Activated naive CD4-positive, alpha-beta T cell treated with anti-CD3 and anti-CD28 coated beads, Interleukin-2, amount 10 ng/mL, durations not matched to agents 5 hours and 36 hours (primary cell): Measurements from ENCODE around the gene LCN6. TPM values are rescaled to one million over a fixed set of nuclear protein-coding genes. Genes with fewer than 3 reads are reported as not detected.

Source experiments
- microRNA-seq: library from miRNA; unstranded; fragments of <30 nt; microRNA quantifications from one replicate; pipeline ENCODE4 v1.2.0, GENCODE V29; 2022; ENCODE audit warnings: borderline microRNAs expressed, borderline replicate concordance
- total RNA-seq, 2 experiments: library from RNA; stranded (reverse); gene quantifications; one replicate each; pipeline ENCODE4 v1.2.3, GENCODE V29; 2021

The LCN6 gene
- total RNA-seq, result not detected

DNA sequence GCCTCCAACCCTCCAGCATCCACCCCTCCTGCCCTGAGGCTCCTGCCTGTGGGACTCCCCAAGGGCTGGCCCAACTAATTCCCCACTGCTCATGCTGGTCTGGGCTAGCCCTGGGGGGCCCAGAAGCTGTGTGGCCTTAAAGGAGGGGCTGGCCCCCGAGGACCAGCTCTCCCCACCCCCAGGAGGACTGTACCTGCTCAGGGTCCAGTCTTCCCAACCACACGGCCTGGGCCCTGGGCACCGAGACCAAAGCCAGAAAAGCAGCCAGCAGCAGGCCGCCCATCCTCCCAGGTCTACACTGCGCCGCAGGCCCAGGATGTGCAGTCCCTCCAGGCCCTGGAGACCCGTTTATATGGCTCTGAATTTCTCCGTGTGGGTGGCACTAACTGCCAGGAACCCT, at the start of gene LCN6:
Gene LCN6 (minus strand): TSS at position 325 of the 400 bp plus-strand sequence. CDS start 42 bp downstream, at position 283.

GRCh38 chr9:136796238-136796774, 48.0 kb upstream of the LCN6 start, which contains the start of gene CCDC183:
CCDC183 (plus strand) TSS chr9:136796338; CDS start chr9:136796398, 60 bp downstream.

DNA sequence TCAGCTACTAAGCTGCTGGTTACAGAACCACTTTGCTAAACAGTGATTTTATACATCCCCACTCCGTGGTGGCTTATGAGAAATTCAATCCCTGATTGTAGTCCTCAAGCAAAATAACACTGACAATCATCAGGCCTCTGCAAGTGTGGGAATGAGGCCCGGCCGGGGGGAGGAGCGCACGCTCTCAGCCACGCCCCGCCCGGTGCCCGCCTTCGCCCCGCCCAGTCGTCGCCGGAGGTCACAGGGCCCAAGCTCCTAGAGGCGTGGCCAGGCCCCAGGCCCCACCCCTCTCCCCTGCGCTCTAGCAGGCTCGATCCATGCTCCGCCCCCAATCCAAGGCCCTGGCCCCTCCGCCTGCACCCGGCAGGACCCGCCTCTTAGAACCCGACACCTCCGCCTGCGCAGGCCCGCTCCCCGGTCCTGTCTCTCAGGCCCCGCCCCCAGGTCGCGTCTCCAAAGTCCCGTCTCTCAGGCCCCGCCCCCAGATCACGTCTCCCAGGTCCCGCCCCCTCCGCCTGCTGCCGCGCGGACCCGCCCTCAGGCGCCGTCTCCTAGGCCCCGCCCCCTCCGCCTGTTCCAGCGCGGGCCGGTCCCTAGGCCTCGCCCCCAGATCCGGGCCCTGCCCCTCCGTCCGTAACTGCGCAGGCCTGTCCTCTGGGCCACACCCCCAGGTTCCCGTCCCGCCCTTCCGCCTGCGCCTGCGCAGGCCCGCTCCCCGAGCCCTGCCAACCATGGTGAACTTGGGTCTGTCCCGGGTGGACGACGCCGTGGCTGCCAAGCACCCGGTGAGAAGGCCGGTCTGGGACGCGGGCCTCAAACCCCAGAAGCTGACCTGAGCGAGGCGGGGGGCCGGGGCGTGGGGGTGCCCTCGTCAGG, 42.6 kb upstream of the LCN6 start, which contains the start of gene TMEM141:
Gene TMEM141 (plus strand): TSS at position 705 of the 876 bp plus-strand sequence. CDS start 27 bp downstream, at position 732.

DNA sequence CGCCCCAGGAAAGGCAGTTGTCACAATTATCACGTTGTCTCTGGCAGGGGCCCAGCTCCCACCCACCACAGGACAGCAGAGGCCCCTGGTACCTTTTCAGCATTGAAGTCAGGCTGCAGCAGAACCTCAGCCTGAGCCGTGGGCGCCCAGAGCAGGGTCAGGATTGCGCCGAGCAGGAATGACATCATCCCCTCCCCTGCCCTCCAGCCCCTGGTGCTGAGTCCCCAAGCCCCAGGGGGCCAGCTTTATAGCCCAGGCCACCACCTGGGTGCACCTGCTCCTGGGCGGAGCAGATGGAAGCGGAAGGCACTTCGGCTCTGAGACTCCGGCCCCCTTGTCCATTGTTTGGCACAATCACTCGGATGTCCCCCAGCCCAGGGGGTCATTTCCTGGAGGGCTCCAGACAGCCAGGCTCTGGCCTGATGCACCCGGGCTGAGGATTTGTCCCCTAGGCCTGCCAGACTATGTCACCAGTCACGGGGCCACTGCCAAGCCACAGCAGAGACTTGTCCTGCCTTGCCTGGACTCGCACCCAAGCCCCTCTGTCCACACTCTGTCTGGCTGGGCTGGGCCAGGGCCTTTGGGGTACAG, 16.1 kb upstream of the LCN6 start, which contains the start of gene LCN15:
Gene LCN15 (minus strand): TSS at position 218 of the 591 bp plus-strand sequence. CDS start 30 bp downstream, at position 188.

DNA sequence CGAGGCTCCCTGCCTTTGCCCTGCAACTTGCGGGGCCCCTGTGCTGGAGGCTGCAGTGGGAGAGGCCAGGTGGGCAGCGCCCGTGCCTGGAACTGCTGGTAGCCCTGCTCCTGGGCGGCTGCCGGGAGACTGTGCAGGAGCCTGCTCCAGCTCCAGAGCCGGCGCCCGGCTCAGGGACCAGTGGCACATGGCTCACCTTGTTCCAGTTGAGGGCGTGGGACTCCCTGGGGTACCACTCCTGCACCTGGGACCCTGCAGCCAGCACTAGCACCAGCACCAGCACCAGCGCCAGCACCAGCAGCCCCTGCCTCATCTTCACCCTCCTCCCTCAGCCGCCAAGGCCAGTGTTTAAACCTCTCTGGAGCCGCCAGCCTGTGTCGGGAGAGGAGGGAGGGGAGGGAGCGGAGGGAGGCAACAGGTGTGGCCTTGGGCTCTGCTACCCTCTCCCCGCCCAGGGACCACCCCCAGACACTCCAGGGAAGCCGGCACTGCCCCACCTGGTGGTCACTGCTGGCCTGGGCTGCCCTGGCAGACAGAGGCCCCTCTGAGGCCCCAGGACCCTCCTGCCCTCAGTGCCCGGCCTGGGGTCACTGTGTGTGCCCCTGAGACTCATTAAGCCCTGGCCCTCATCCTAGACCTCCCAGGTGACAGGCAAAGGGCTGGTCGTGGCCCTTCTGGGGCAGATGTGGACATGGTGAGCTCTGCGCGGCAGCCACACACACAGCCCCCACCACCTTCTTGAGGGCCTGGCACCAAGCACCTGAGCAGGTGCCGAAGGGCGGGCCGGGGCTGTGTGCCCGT, 5.5 kb downstream of the LCN6 start, which contains the start of gene LCN10:
Gene LCN10 (minus strand): TSS at position 350 of the 801 bp plus-strand sequence. CDS start 37 bp downstream, at position 313.

DNA sequence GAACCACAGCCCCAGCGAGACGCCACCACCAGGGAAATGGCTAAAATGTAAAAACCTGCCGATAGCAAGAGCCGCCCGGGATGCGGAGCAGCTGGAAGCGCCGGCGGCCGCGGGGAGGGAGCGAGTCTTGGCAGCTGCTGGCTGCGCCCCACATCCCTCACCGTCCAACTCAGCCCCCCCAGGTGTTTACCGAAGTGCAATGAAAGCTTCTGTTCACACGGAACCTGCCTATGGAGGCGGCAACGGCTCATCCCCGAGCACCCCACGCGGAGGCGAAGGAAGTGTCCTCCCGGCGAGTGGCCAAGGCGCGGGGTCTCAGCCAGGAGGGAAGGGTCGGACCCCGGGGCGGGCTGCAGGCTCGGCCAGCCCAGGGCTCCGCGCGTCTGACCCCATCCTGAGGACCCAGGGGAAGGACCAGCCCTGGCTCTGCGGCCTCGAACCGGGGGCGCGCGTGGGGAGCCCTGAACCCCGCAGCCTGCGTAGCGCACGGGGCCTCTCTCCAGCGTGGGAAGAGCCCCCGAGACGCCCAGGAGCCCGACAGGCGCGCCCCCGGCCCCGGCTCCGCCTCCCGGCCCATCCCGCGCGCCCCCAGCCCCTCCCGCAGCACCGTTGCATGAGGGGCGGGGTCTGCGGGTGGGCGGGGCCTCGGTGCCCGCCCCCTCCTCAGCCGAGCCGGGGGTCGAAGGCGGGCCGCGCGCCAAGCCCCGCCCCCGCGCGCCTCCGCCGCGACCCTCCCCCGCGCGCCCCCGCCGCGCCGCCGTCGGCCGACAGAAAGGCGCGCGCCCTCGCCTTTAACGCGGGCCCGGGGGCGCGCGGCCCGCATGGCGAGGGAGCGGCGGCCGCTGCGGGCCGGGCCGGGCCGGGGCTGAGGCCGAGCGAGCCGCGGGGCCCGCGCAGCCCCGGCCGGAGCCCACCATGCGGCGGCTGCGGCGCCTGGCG, 36.3 kb downstream of the LCN6 start, which contains the start of gene DIPK1B:
Gene DIPK1B (plus strand): TSS at position 822 of the 939 bp plus-strand sequence. CDS start 94 bp downstream, at position 916.

Small RNAs within 50 kb of the gene (microRNA-seq; reads per million reads assigned to microRNA genes)
- not detected for gene MIR6722

Other genes with a start within 250 kb of the LCN6 start
- gene NOTCH1, start 202.5 kb downstream of the LCN6 start, total RNA-seq, result 10 to 100 TPM; 66.7 to 74.8 TPM
- gene EGFL7, start 85.6 kb downstream of the LCN6 start, total RNA-seq, result under 1 TPM; 0.41 to 0.63 TPM
- gene AGPAT2, start 61.1 kb downstream of the LCN6 start, total RNA-seq, result 10 to 100 TPM; 16.8 to 17.8 TPM
- under 1 TPM; 0.10 to 0.23 TPM for gene DIPK1B, start 36.0 kb downstream of the LCN6 start, total RNA-seq
- gene LCN10, start 5.6 kb downstream of the LCN6 start, total RNA-seq, result under 1 TPM in 1 of 2 experiments, not detected in 1; 0.08 TPM
- not detected for gene LCN8, start 9.7 kb upstream of the LCN6 start, total RNA-seq
- gene LCN15, start 16.0 kb upstream of the LCN6 start, total RNA-seq, result not detected
- 10 to 100 TPM; 33.4 to 35.3 TPM for gene TMEM141, start 42.8 kb upstream of the LCN6 start, total RNA-seq
- under 1 TPM; 0.46 to 0.76 TPM for gene CCDC183, start 47.8 kb upstream of the LCN6 start, total RNA-seq
- gene RABL6, start 59.4 kb upstream of the LCN6 start, total RNA-seq, result 10 to 100 TPM; 89.0 to 92.1 TPM
- gene AJM1, start 94.0 kb upstream of the LCN6 start, total RNA-seq, result 1 to 10 TPM; 5.6 to 5.9 TPM
- 10 to 100 TPM; 86.7 to 87.5 TPM for gene PHPT1, start 100.9 kb upstream of the LCN6 start, total RNA-seq
- 10 to 100 TPM; 13.4 to 14.6 TPM for gene MAMDC4, start 103.8 kb upstream of the LCN6 start, total RNA-seq
- gene EDF1, start 117.8 kb upstream of the LCN6 start, total RNA-seq, result 100 to 1,000 TPM; 316 to 330 TPM
- 10 to 100 TPM; 35.4 to 41.7 TPM for gene TRAF2, start 138.0 kb upstream of the LCN6 start, total RNA-seq
- 100 to 1,000 TPM; 104 to 108 TPM for gene FBXW5, start 196.2 kb upstream of the LCN6 start, total RNA-seq
- 1 to 10 TPM in 1 of 2 experiments, under 1 TPM in 1; 0.98 to 1.2 TPM for gene C8G, start 196.7 kb upstream of the LCN6 start, total RNA-seq
- 1 to 10 TPM; 2.4 to 2.8 TPM for gene LCN12, start 203.7 kb upstream of the LCN6 start, total RNA-seq
- gene PTGDS, start 229.0 kb upstream of the LCN6 start, total RNA-seq, result 10 to 100 TPM; 13.2 to 17.8 TPM
- gene LCNL1, start 234.5 kb upstream of the LCN6 start, total RNA-seq, result under 1 TPM; 0.58 to 0.60 TPM
- gene PAXX, start 243.9 kb upstream of the LCN6 start, total RNA-seq, result 10 to 100 TPM; 69.6 to 74.6 TPM
- gene CLIC3, start 248.0 kb upstream of the LCN6 start, total RNA-seq, result 1 to 10 TPM; 4.5 to 4.6 TPM